Liver (tissue), 3 donors: ENCODE measurements around the gene CSTPP1.

Source experiments
- CTCF ChIP-seq: fragments of 150-350 bp; IDR thresholded peaks from 2 replicates; pipeline ENCODE4 v1.5.1; 2017; ENCODE audit warnings: improper control_type of control experiment, low read depth, low read length; ENCODE audit not compliant: missing input control
- EGR1 ChIP-seq, 2 donors: IDR thresholded peaks; 2 replicates each; pipeline ENCODE4 v1.6.1; 2016 to 2018; ENCODE audit warnings: antibody characterized with exemption in 2 of 2, low read depth in 2 of 2
- FOXA1 ChIP-seq: IDR thresholded peaks from 2 replicates; pipeline ENCODE4 v1.6.1; 2016; ENCODE audit warnings: antibody characterized with exemption
- GABPA ChIP-seq, 2 donors: IDR thresholded peaks in 1 of 2; conservative IDR thresholded peaks in 1 of 2; 2 replicates each; pipeline ENCODE4 v1.6.1; 2016; ENCODE audit warnings: antibody characterized with exemption in 2 of 2, mild to moderate bottlenecking in 1 of 2, moderate library complexity in 1 of 2
- REST ChIP-seq: IDR thresholded peaks from 2 replicates; pipeline ENCODE4 v1.6.1; 2016; ENCODE audit warnings: antibody characterized with exemption, mild to moderate bottlenecking
- RXRA ChIP-seq, 2 donors: IDR thresholded peaks; 2 replicates each; pipeline ENCODE4 v1.6.1; 2017 to 2018; ENCODE audit warnings: antibody characterized with exemption in 2 of 2, mild to moderate bottlenecking in 1 of 2
- YY1 ChIP-seq: IDR thresholded peaks from 2 replicates; pipeline ENCODE4 v1.6.1; 2016; ENCODE audit warnings: antibody characterized with exemption, mild to moderate bottlenecking
- donor health status: healthy.
- donor health status: healthy.

GRCh38 chr11:47139878-47140277, 203.3 kb downstream of the CSTPP1 start:
- no peak for TF ChIP-seq CTCF
- TF ChIP-seq FOXA1: no peak
- TF ChIP-seq REST: no peak
- no peak for TF ChIP-seq EGR1 (IDR thresholded peaks at IDR 0.05; ENCODE audit: low read depth in 2 of 2)
- no peak for TF ChIP-seq GABPA (IDR thresholded peaks at IDR 0.05 in 1 of 2, conservative IDR thresholded peaks at IDR 0.05 in 1 of 2)
- TF ChIP-seq RXRA (IDR thresholded peaks at IDR 0.05): no peak
- no peak for TF ChIP-seq YY1
